Measurements from ENCODE around the gene EML5. TPM values are rescaled to one million over a fixed set of nuclear protein-coding genes. Genes with fewer than 3 reads are reported as not detected.
"Not testable (repeated sequence)": the region's sequence is repeated elsewhere in the genome, so short reads cannot be mapped to it uniquely, and the experiment has no call there.

Gene EML5
- total RNA-seq, 3 donors from 2014 or later, result 1.3 to 4.1 (median 1.4) TPM

- intact Hi-C loops (cut with DNase I, micrococcal nuclease), result no loop called here
- TF ChIP-seq CTCF (IDR thresholded peaks at IDR 0.05), result no peak
- DNase-seq (peak in 2 of 3 donors; percentile 29 to 54), ATAC-seq (peak; percentile 5)
- H3K36me3 ChIP-seq (ENCODE audit: low read depth), result no peaks in the 10 kb centered on the region
- H3K9me3 ChIP-seq, result no peaks in the 10 kb centered on the region
- H3K4me3 ChIP-seq, result peak overlapping the region; percentile 33
- no peaks in the 10 kb centered on the region for H3K4me1 ChIP-seq (ENCODE audit: low read depth)
Observed at GRCh38 chr14:88791629-88792472, 902 bp downstream of the EML5 start.

GRCh38 chr14:88791252-88791621 lies 1.5 kb downstream of the EML5 start:
- TF ChIP-seq CTCF (IDR thresholded peaks at IDR 0.05), result no peak
- H3K4me1 ChIP-seq (ENCODE audit: low read depth), result no peaks in the 10 kb centered on the region
- intact Hi-C loops (cut with DNase I, micrococcal nuclease), result no loop called here
- no peaks in the 10 kb centered on the region for H3K36me3 ChIP-seq (ENCODE audit: low read depth)
- no peak for DNase-seq
- no peak for ATAC-seq
- no peaks in the 10 kb centered on the region for H3K9me3 ChIP-seq
- no peak overlapping the region for H3K4me3 ChIP-seq

- no peak for ATAC-seq
- no peaks in the 10 kb centered on the region for H3K4me1 ChIP-seq (ENCODE audit: low read depth)
- H3K36me3 ChIP-seq (ENCODE audit: low read depth), result no peaks in the 10 kb centered on the region
- no peak for TF ChIP-seq CTCF (IDR thresholded peaks at IDR 0.05)
- no peak for DNase-seq
- H3K4me3 ChIP-seq, result no peak overlapping the region
- intact Hi-C loops (cut with DNase I, micrococcal nuclease), result no loop called here
- no peaks in the 10 kb centered on the region for H3K9me3 ChIP-seq
Observed at GRCh38 chr14:88790501-88791251, 2.1 kb downstream of the EML5 start.

GRCh38 chr14:88789573-88789972 lies 3.2 kb downstream of the EML5 start:
- DNase-seq; H3K4me1 ChIP-seq (ENCODE audit: low read depth); ATAC-seq; H3K4me3 ChIP-seq; H3K36me3 ChIP-seq (ENCODE audit: low read depth); intact Hi-C loops (cut with DNase I, micrococcal nuclease); H3K9me3 ChIP-seq: not testable (repeated sequence)

GRCh38 chr14:88786715-88787114 lies 6.0 kb downstream of the EML5 start:
- no peak for DNase-seq
- intact Hi-C loops (cut with DNase I, micrococcal nuclease), result no loop called here
- Histone ChIP-seq H3K9me3 (peaks cover 12% of the 10 kb centered on the region), H3K36me3 (ENCODE audit: low read depth) (no peaks in the 10 kb centered on the region), H3K4me3 (no peak overlapping the region), H3K4me1 (ENCODE audit: low read depth) (no peaks in the 10 kb centered on the region)
- no peak for TF ChIP-seq CTCF (IDR thresholded peaks at IDR 0.05)
- no peak for ATAC-seq

GRCh38 chr14:88785911-88786310 lies 6.8 kb downstream of the EML5 start:
- Histone ChIP-seq H3K4me1 (ENCODE audit: low read depth) (no peaks in the 10 kb centered on the region), H3K9me3 (peaks cover 12% of the 10 kb centered on the region), H3K4me3 (no peak overlapping the region), H3K36me3 (ENCODE audit: low read depth) (no peaks in the 10 kb centered on the region)
- TF ChIP-seq CTCF (IDR thresholded peaks at IDR 0.05), result no peak
- DNase-seq (no peak), ATAC-seq (no peak)
- intact Hi-C loops (cut with DNase I, micrococcal nuclease), result no loop called here

All from mucosa of descending colon (tissue), 3 donors.